Right atrium auricular region (tissue), 2 donors: Measurements from ENCODE around the gene EXT2. TPM values are rescaled to one million over a fixed set of nuclear protein-coding genes. Genes with fewer than 3 reads are reported as not detected.

Experiments
- DNase-seq: peaks from one replicate; pipeline ENCODE4 v3.0.0-alpha.2; 2019; ENCODE audit warnings: low spot score
- H3K27ac ChIP-seq, 2 donors: fragments of 200-600 bp; sonication (generic); 1 replicate in 1 of 2; 2 replicates in 1 of 2; pipeline ENCODE4 v1.5.1; 2016 to 2019
- H3K27me3 ChIP-seq, 2 donors: fragments of 200-600 bp; sonication (generic); one replicate each; pipeline versions ENCODE4 v1.5.1 to v1.6.0; 2017 to 2019
- H3K36me3 ChIP-seq: fragments of 200-600 bp; sonication (generic); one replicate; pipeline ENCODE4 v1.5.1; 2016
- H3K4me1 ChIP-seq, 2 donors: fragments of 200-600 bp; sonication (generic); one replicate each; pipeline versions ENCODE4 v1.5.1 to v1.6.0; 2017 to 2019
- H3K4me3 ChIP-seq, 2 donors: fragments of 200-600 bp; sonication (generic); 1 replicate in 1 of 2; 2 replicates in 1 of 2; pipeline ENCODE4 v1.5.1; 2017 to 2019; ENCODE audit warnings: mild to moderate bottlenecking in 1 of 2, moderate library complexity in 1 of 2
- H3K9me3 ChIP-seq, 2 donors: fragments of 200-600 bp; sonication (generic); one replicate each; pipeline ENCODE4 v1.5.1; 2019
- total RNA-seq, 2 donors: library from RNA; depleted of rRNA; stranded (reverse); fragments of >200 nt; gene quantifications; one replicate each; pipeline ENCODE4 v1.1.0, GENCODE V29; 2016
- TF ChIP-seq, protein P1 (sequence below), 2 donors: fragments of 200-600 bp; sonication (generic); IDR thresholded peaks; one replicate each; pipeline ENCODE4 v1.5.1; 2019; ENCODE audit warnings: antibody characterized with exemption in 2 of 2

EXT2 gene
- total RNA-seq, 2 donors from 2014 or later = 37.2 to 45.2 TPM

DNA sequence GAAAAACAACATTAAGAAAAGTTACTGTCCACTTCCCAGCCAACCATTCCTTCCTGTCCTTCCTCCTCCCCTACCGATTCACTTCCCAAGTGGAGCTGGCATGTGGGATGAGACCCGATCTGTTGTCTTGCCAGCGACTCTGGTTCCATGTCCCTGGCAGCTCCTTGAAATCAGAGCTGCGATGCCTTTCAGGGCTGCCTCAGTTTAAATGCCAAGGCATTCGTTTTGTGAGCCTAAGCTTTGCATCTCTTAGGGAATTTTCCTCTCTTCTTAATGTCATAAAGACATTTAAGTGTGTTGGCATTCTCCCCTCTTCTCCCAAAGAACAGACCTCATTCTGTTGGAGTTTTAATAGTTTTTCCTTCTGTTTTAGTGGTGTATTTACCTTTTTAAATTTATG lies 98.4 kb downstream of the EXT2 start:
- H3K9me3 ChIP-seq = peaks cover 0 to 7% of the 10 kb centered on the region in 2 donors
- TF ChIP-seq, protein P1, sequence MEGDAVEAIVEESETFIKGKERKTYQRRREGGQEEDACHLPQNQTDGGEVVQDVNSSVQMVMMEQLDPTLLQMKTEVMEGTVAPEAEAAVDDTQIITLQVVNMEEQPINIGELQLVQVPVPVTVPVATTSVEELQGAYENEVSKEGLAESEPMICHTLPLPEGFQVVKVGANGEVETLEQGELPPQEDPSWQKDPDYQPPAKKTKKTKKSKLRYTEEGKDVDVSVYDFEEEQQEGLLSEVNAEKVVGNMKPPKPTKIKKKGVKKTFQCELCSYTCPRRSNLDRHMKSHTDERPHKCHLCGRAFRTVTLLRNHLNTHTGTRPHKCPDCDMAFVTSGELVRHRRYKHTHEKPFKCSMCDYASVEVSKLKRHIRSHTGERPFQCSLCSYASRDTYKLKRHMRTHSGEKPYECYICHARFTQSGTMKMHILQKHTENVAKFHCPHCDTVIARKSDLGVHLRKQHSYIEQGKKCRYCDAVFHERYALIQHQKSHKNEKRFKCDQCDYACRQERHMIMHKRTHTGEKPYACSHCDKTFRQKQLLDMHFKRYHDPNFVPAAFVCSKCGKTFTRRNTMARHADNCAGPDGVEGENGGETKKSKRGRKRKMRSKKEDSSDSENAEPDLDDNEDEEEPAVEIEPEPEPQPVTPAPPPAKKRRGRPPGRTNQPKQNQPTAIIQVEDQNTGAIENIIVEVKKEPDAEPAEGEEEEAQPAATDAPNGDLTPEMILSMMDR (IDR thresholded peaks at IDR 0.05) = no peak
- H3K4me1 ChIP-seq = no peaks in the 10 kb centered on the region
- H3K27me3 ChIP-seq = no peaks in the 10 kb centered on the region
- no peak overlapping the region for H3K4me3 ChIP-seq
- peaks cover 22% of the 10 kb centered on the region for H3K36me3 ChIP-seq
- DNase-seq = no peak
- H3K27ac ChIP-seq = no peak overlapping the region

DNA sequence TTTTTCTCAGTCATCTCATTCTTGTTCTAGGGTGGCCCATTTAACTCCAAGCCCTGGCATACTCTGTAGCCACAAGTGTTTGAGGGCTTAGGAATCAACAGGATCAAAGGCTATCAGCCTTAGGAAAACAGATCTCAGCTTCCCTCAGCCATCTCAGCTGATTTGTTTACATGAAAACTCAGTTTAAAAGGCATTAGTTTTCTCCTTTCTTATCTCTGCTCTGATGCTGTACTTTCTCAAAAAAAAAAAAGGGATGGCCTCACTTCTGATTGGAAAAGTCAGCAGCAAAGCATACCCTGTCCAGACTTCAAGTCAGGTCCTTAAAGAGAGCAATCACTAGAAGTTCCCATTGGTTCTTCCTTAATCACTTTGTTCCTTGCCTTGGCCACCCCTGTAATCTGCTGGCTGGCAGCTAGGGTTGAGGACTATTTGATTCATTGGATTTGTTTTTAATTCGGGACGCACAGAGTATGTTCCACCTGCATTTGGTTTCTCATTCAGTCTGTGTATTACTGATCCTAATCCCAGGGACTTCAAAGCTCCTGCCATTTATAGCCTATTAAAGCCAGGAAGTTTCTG lies 102.8 kb downstream of the EXT2 start:
- H3K27ac ChIP-seq = no peak overlapping the region
- peaks cover 0 to 2% of the 10 kb centered on the region in 2 donors for H3K4me1 ChIP-seq
- no peak for DNase-seq
- TF ChIP-seq, protein P1 (IDR thresholded peaks at IDR 0.05) = no peak
- no peak overlapping the region for H3K4me3 ChIP-seq
- H3K9me3 ChIP-seq = no peaks in the 10 kb centered on the region
- H3K36me3 ChIP-seq = peaks cover 10% of the 10 kb centered on the region
- no peaks in the 10 kb centered on the region for H3K27me3 ChIP-seq

DNA sequence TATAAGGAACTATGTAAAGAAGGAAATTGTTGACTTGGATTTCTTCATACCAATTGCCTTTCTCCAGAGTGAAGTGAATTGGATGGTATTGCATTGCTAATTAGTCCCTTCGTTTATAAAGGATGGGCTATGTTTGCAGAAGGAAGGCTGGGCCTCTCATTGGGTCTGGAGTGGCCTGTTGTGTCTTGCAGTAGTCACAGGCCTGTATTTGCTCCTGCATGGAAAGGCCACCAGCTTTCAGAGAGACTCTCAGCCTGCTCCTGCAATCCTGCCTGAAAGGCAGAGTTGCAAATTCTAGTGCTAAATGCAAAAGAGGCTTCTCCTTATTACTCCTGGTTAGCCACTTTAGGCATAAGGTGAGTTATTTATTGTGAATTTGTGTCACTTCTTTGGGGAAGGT lies 103.8 kb downstream of the EXT2 start:
- no peak overlapping the region for H3K4me3 ChIP-seq
- H3K9me3 ChIP-seq = no peaks in the 10 kb centered on the region
- H3K4me1 ChIP-seq = peaks cover 0 to 6% of the 10 kb centered on the region in 2 donors
- TF ChIP-seq, protein P1 (IDR thresholded peaks at IDR 0.05) = no peak
- no peaks in the 10 kb centered on the region for H3K27me3 ChIP-seq
- peaks cover 10% of the 10 kb centered on the region for H3K36me3 ChIP-seq
- no peak overlapping the region for H3K27ac ChIP-seq
- DNase-seq = no peak

DNA sequence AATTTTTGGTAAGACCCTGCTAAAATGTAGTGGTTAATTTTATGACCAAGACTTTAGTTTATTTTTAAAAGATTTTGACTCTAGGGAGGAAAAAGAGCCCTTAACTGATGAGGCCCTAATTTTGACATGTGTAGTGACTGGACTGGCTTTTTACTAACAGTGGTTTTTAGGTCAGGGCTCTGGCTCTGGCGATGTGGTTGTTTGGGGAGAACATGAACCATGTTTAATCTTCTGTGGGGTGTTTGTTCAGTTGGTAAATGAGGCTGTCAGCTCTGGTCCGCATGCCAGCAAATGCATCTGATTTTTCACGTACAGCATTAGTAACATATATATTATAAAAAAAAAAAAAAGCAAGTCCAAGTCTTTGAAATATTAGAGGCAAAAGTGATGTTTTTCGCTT lies 104.3 kb downstream of the EXT2 start:
- DNase-seq = no peak
- TF ChIP-seq, protein P1 (IDR thresholded peaks at IDR 0.05) = no peak
- peaks cover 10% of the 10 kb centered on the region for H3K36me3 ChIP-seq

DNA sequence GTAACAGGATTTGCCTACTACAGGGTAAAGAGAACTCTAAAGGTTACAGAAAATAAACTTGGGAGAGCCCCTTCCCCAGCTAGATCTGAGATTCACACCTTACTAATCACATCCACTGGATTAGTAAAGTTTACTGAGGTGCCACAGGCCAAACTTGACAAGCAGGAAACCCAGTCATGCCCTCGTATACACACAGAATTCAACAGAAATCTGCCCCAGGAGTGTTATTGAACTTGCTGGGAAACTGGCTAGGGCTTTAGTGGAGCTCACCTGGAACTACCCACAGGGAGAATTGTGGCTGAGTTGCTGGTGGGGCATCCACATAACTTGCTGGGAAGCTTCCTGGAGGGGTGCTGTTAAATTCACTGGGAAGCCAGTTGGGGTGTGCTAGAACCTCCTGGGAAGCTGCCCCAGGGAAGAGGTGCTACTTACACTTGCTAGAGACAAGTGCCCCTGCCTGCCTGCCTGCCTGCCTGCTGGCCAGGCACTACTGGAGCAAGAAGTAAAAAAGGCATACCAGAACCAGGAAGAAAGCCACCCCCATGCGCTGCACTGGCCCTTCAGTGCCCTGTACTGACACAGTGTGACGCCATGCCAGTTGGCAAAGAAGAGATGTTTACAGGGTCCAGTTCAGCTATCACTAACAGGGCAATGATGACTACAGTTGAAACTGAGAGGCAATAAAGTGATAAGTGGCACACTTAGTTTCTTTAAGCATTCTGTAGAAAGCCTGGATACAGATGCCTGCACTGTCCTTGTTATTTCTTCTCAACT lies 108.0 kb downstream of the EXT2 start:
- Histone ChIP-seq H3K36me3 (peaks cover 7% of the 10 kb centered on the region), H3K4me1 (peaks cover 0 to 11% of the 10 kb centered on the region in 2 donors), H3K9me3 (no peaks in the 10 kb centered on the region), H3K27me3 (no peaks in the 10 kb centered on the region), H3K4me3 (no peak overlapping the region), H3K27ac (no peak overlapping the region)
- no peak for DNase-seq
- TF ChIP-seq, protein P1 (IDR thresholded peaks at IDR 0.05) = no peak

More for the DNA sequence above, 104.3 kb downstream of the EXT2 start:
- H3K4me1 ChIP-seq = peaks cover 0 to 6% of the 10 kb centered on the region in 2 donors
- no peaks in the 10 kb centered on the region for H3K9me3 ChIP-seq
- no peak overlapping the region for H3K4me3 ChIP-seq
- no peak overlapping the region for H3K27ac ChIP-seq
- no peaks in the 10 kb centered on the region for H3K27me3 ChIP-seq
